Neural crest cell (in vitro differentiated cells): ENCODE data around the gene ABCA8. TPM values are rescaled to one million over a fixed set of nuclear protein-coding genes. Genes with fewer than 3 reads are reported as not detected.

Experiments
- DNase-seq: peaks from one replicate; pipeline ENCODE4 v3.0.0; 2021; ENCODE audit warnings: low read depth, mixed read lengths, low spot score
- H3K27ac Mint-ChIP-seq: one replicate; pipeline ENCODE4 v1.8.0; 2021; ENCODE audit warnings: mild to moderate bottlenecking, mixed read lengths; ENCODE audit not compliant: unreplicated experiment
- H3K27me3 Mint-ChIP-seq: 2 replicates; pipeline ENCODE4 v1.8.0; 2021; ENCODE audit warnings: low read depth, mild to moderate bottlenecking, mixed read lengths
- H3K36me3 Mint-ChIP-seq: 2 replicates; pipeline ENCODE4 v1.8.0; 2021; ENCODE audit warnings: low read depth, mild to moderate bottlenecking, mixed read lengths
- H3K4me1 Mint-ChIP-seq: 2 replicates; pipeline ENCODE4 v1.8.0; 2021; ENCODE audit warnings: mixed read lengths
- H3K4me3 Mint-ChIP-seq: one replicate; pipeline ENCODE4 v1.8.0; 2021; ENCODE audit warnings: mild to moderate bottlenecking, mixed read lengths
- H3K9me3 Mint-ChIP-seq: 2 replicates; pipeline ENCODE4 v1.8.0; 2021; ENCODE audit warnings: mixed read lengths
- CTCF ChIP-seq: fragments of 200-600 bp; sonication (generic); conservative IDR thresholded peaks from 2 replicates; pipeline ENCODE4 v1.5.0; 2021; ENCODE audit warnings: antibody characterized with exemption, mild to moderate bottlenecking
- total RNA-seq: library from RNA; stranded (reverse); gene quantifications from 2 replicates; pipeline ENCODE4 v1.2.1, GENCODE V29; 2021

Gene ABCA8
- total RNA-seq, 1 donor from 2014 or later = 12.1 TPM

GRCh38 chr17:68886401-68886800 is 68.8 kb downstream of the ABCA8 start:
- no peaks in the 10 kb centered on the region for H3K4me1 Mint-ChIP-seq
- no peak for TF ChIP-seq CTCF
- peaks cover 24% of the 10 kb centered on the region for H3K36me3 Mint-ChIP-seq
- no peak overlapping the region for H3K27ac Mint-ChIP-seq
- H3K4me3 Mint-ChIP-seq = no peak overlapping the region
- H3K9me3 Mint-ChIP-seq = peaks cover 7% of the 10 kb centered on the region
- no peak for DNase-seq
- no peaks in the 10 kb centered on the region for H3K27me3 Mint-ChIP-seq

GRCh38 chr17:68884888-68885287 is 70.3 kb downstream of the ABCA8 start:
- H3K9me3 Mint-ChIP-seq = peaks cover 7% of the 10 kb centered on the region
- H3K4me1 Mint-ChIP-seq = no peaks in the 10 kb centered on the region
- no peak overlapping the region for H3K4me3 Mint-ChIP-seq
- peaks cover 32% of the 10 kb centered on the region for H3K36me3 Mint-ChIP-seq
- no peak for TF ChIP-seq CTCF
- H3K27ac Mint-ChIP-seq = no peak overlapping the region
- H3K27me3 Mint-ChIP-seq = no peaks in the 10 kb centered on the region
- DNase-seq = no peak

GRCh38 chr17:68878226-68878885 is 76.8 kb downstream of the ABCA8 start:
- Mint-ChIP-seq H3K27me3 (no peaks in the 10 kb centered on the region), H3K4me1 (no peaks in the 10 kb centered on the region), H3K9me3 (peaks cover 24% of the 10 kb centered on the region), H3K27ac (no peak overlapping the region), H3K36me3 (peaks cover 47% of the 10 kb centered on the region), H3K4me3 (no peak overlapping the region)
- no peak for DNase-seq
- TF ChIP-seq CTCF = no peak

- Mint-ChIP-seq H3K4me1 (no peaks in the 10 kb centered on the region), H3K36me3 (peaks cover 18% of the 10 kb centered on the region), H3K27ac (no peak overlapping the region), H3K27me3 (no peaks in the 10 kb centered on the region), H3K9me3 (peaks cover 9% of the 10 kb centered on the region), H3K4me3 (no peak overlapping the region)
- TF ChIP-seq CTCF = no peak
- no peak for DNase-seq
Measured at GRCh38 chr17:68871447-68871846, 83.7 kb downstream of the ABCA8 start.

GRCh38 chr17:68870976-68871375 is 84.2 kb downstream of the ABCA8 start:
- H3K27me3 Mint-ChIP-seq = no peaks in the 10 kb centered on the region
- no peak for TF ChIP-seq CTCF
- H3K9me3 Mint-ChIP-seq = peaks cover 9% of the 10 kb centered on the region
- no peak for DNase-seq
- H3K36me3 Mint-ChIP-seq = peaks cover 18% of the 10 kb centered on the region
- H3K27ac Mint-ChIP-seq = no peak overlapping the region
- no peak overlapping the region for H3K4me3 Mint-ChIP-seq
- H3K4me1 Mint-ChIP-seq = no peaks in the 10 kb centered on the region
